GM12878 (cell line): ENCODE data around the gene TULP4. TPM values are rescaled to one million over a fixed set of nuclear protein-coding genes. Genes with fewer than 3 reads are reported as not detected.

ENCODE experiments used
- ATAC-seq: fragments of 200-7000 bp; cut with Tn5 transposase; 3 replicates; pipeline ENCODE4 v1.9.1; 2020; ENCODE audit warnings: mild to moderate bottlenecking, moderate library complexity
- BruUV-seq: library from RNA; stranded (reverse); fragments of 400-500 nt; replicated peaks from 2 replicates; lab custom pipeline; 2021; lab: Mats Ljungman, UMichigan
- CTCF ChIA-PET: fragments of 300-600 bp; sonication (Branson Sonifier 250); formaldehyde crosslinking; extraction: SDS; loops from one replicate; lab custom pipeline; 2021; ENCODE audit warnings: inconsistent platforms; lab: Yijun Ruan, JAX
- POLR2A ChIA-PET: fragments of 350-600 bp; formaldehyde crosslinking; extraction: SDS; loops from one replicate; lab custom pipeline; 2021; ENCODE audit warnings: inconsistent platforms; lab: Charles Lee
- RAD21 ChIA-PET: fragments of 300-600 bp; sonication (Branson Sonifier 250); formaldehyde crosslinking; loops from one replicate; lab custom pipeline; 2023; ENCODE audit warnings: antibody characterized with exemption; ENCODE audit not compliant: unreplicated experiment; lab: Charles Lee
- SMC1A ChIA-PET: fragments of 300-600 bp; sonication (Branson Sonifier 250); formaldehyde crosslinking; loops from one replicate; lab custom pipeline; 2023; ENCODE audit not compliant: unreplicated experiment, uncharacterized antibody; lab: Charles Lee
- DNase-seq: peaks from one replicate; pipeline ENCODE4 v3.0.0-alpha.2; 2011; ENCODE audit warnings: low read depth, low spot score
- FAIRE-seq: peaks from 3 replicates; lab custom pipeline; 2011; peaks lifted over from hg19 to GRCh38; lab: Jason Lieb, UNC
- H2AFZ ChIP-seq: 2 replicates; pipeline ENCODE4 v1.6.0; 2011; ENCODE audit warnings: low read depth, low read length, control low read depth; ENCODE audit not compliant: control insufficient read depth
- H3K27ac ChIP-seq: 2 replicates; pipeline ENCODE4 v1.5.1; 2011; ENCODE audit warnings: control low read depth; ENCODE audit not compliant: control insufficient read depth, insufficient read depth
- H3K27me3 ChIP-seq, 2 experiments: replicated peaks in 1 of 2; 2 replicates each; pipeline versions ENCODE4 v1.6.0 to v1.6.1; 2011; ENCODE audit warnings: low read length in 1 of 2; ENCODE audit not compliant: control insufficient read depth in 2 of 2, insufficient read depth in 2 of 2
- H3K36me3 ChIP-seq, 2 experiments: 2 replicates each; pipeline ENCODE4 v1.5.1; 2011; ENCODE audit warnings: low read length in 1 of 2; ENCODE audit not compliant: control insufficient read depth in 2 of 2, insufficient read depth in 2 of 2
- H3K4me1 ChIP-seq: 2 replicates; pipeline ENCODE4 v1.6.1; 2011; ENCODE audit warnings: mild to moderate bottlenecking, low read length, moderate library complexity, mixed read lengths; ENCODE audit not compliant: control insufficient read depth, insufficient read depth
- H3K4me2 ChIP-seq: 2 replicates; pipeline ENCODE4 v1.6.0; 2011; ENCODE audit warnings: control low read depth; ENCODE audit not compliant: control insufficient read depth, insufficient read depth
- H3K4me3 ChIP-seq: fragments of 200-600 bp; sonication (generic); 2 replicates; pipeline ENCODE4 v1.5.1; 2016
- H3K79me2 ChIP-seq: 2 replicates; pipeline ENCODE4 v1.6.0; 2011; ENCODE audit warnings: low read length; ENCODE audit not compliant: control insufficient read depth, insufficient read depth
- H3K9ac ChIP-seq: 2 replicates; pipeline ENCODE4 v1.8.0; 2011; ENCODE audit warnings: low read length, control low read depth, mixed read lengths; ENCODE audit not compliant: control insufficient read depth, insufficient read depth
- H3K9me3 ChIP-seq: replicated peaks from 3 replicates; pipeline ENCODE4 v1.5.1; 2011; ENCODE audit warnings: mild to moderate bottlenecking, low read length; ENCODE audit not compliant: control insufficient read depth, insufficient read depth
- H4K20me1 ChIP-seq: 2 replicates; pipeline ENCODE4 v1.6.0; 2011; ENCODE audit not compliant: control insufficient read depth, insufficient read depth
- CREM ChIP-seq: IDR thresholded peaks from 2 replicates; pipeline ENCODE4 v1.6.1; 2014; ENCODE audit warnings: antibody characterized with exemption, low read depth
- NFIC ChIP-seq: IDR thresholded peaks from 2 replicates; pipeline ENCODE4 v1.6.1; 2012; ENCODE audit warnings: low read depth, mild to moderate bottlenecking, inconsistent platforms, low read length, moderate library complexity
- PML ChIP-seq: IDR thresholded peaks from 2 replicates; pipeline ENCODE4 v1.6.1; 2012; ENCODE audit warnings: low read length, inconsistent platforms
- POLR2A ChIP-seq: IDR thresholded peaks from 2 replicates; pipeline ENCODE4 v1.6.1; 2011; ENCODE audit warnings: low read depth, mild to moderate bottlenecking, low read length
- RB1 ChIP-seq: fragments of 450-650 bp; formaldehyde crosslinking; IDR thresholded peaks from 2 replicates; pipeline ENCODE4 v1.6.1; 2017; ENCODE audit warnings: mild to moderate bottlenecking, borderline replicate concordance
- RELA ChIP-seq: fragments of 450-650 bp; IDR thresholded peaks from 2 replicates; pipeline ENCODE4 v1.8.0; 2014; ENCODE audit warnings: borderline replicate concordance; ENCODE audit not compliant: partially characterized antibody
- RUNX3 ChIP-seq: IDR thresholded peaks from 2 replicates; pipeline ENCODE4 v1.6.1; 2012; ENCODE audit warnings: low read length, inconsistent platforms
- SRF ChIP-seq, 2 experiments: IDR thresholded peaks; 2 replicates each; pipeline ENCODE4 v1.6.1; 2011; ENCODE audit warnings: low read depth in 2 of 2, low read length in 2 of 2, mild to moderate bottlenecking in 1 of 2, moderate library complexity in 1 of 2
- STAT1 ChIP-seq: fragments of 450-650 bp; conservative IDR thresholded peaks from 2 replicates; pipeline ENCODE4 v1.6.1; 2014; ENCODE audit warnings: antibody characterized with exemption, mild to moderate bottlenecking
- YY1 ChIP-seq: IDR thresholded peaks from 2 replicates; pipeline ENCODE4 v1.6.1; 2011; ENCODE audit warnings: low read depth, mild to moderate bottlenecking, low read length
- ZBED1 ChIP-seq: IDR thresholded peaks from 2 replicates; pipeline ENCODE4 v1.6.1; 2016; ENCODE audit warnings: borderline replicate concordance
- ZNF274 ChIP-seq: IDR thresholded peaks from one replicate; pipeline ENCODE4 v1.8.0; 2011; ENCODE audit not compliant: insufficient read length, insufficient read depth
- WGBS: methylation state at CpG from one replicate; pipeline ENCODE4 v1.1.6; 2016; ENCODE audit warnings: low lambda C conversion rate; ENCODE audit not compliant: insufficient replicate concordance, insufficient coverage; ENCODE audit errors: missing lambda C conversion rate; 5-methylcytosine and 5-hydroxymethylcytosine counted together
- in situ Hi-C: fragments of 300-500 bp; cut with MboI; formaldehyde crosslinking; loops from 9 replicates; pipeline ENCODE4 v1.14.3; 2018; ENCODE audit warnings: mixed read lengths
- intact Hi-C: fragments of 100-400 bp; cut with micrococcal nuclease; formaldehyde crosslinking; loops from one replicate; pipeline ENCODE4 v1.14.2; 2022; ENCODE audit not compliant: unreplicated experiment
- polyA plus RNA-seq, 11 experiments: library from polyadenylated mRNA; depleted of rRNA in 4 of 11; unstranded in 6 of 11; stranded (reverse) in 5 of 11; fragments of >200 nt; fragmentation: Nextera tagmentation in 4 of 11; fragmentation: Illumina TruSeq in 1 of 11; extraction: Ambion mirVana in 4 of 11; extraction: Trizol in 1 of 11; gene quantifications; 1 replicate in 1 of 11; 2 replicates in 10 of 11; pipeline versions ENCODE4 v1.2.1 to v1.2.3, GENCODE V29; 2011 to 2016; ENCODE audit warnings: inconsistent platforms in 2 of 11, missing spikeins in 2 of 11, low read depth in 1 of 11
- total RNA-seq, 4 experiments: library from RNA; depleted of rRNA in 3 of 4; stranded (reverse); fragments of >200 nt in 3 of 4; fragmentation: Illumina TruSeq in 1 of 4; extraction: Trizol in 1 of 4; gene quantifications; 2 replicates each; pipeline versions ENCODE4 v1.2.1 to v1.2.3, GENCODE V29; 2013 to 2021
- TF ChIP-seq, protein P1 (sequence below): IDR thresholded peaks from 2 replicates; pipeline ENCODE4 v1.6.1; 2012; ENCODE audit warnings: low read length, inconsistent platforms
- TF ChIP-seq, protein P2 (sequence below): IDR thresholded peaks from 2 replicates; pipeline ENCODE4 v1.6.1; 2011; ENCODE audit warnings: low read depth, mild to moderate bottlenecking, low read length, moderate library complexity, borderline replicate concordance; ENCODE audit errors: extremely low read depth
- TF ChIP-seq, protein P3 (sequence below): fragments of 450-650 bp; formaldehyde crosslinking; IDR thresholded peaks from 2 replicates; pipeline ENCODE4 v1.4.0; 2022; ENCODE audit warnings: mild to moderate bottlenecking, moderate library complexity

The TULP4 gene
- total and polyA plus RNA-seq, 10 of the 15 experiments (the other 5 are each of a cell fraction or from before 2014, with no cell fraction given): 0.73 to 31.8 (median 14.0) TPM

DNA sequence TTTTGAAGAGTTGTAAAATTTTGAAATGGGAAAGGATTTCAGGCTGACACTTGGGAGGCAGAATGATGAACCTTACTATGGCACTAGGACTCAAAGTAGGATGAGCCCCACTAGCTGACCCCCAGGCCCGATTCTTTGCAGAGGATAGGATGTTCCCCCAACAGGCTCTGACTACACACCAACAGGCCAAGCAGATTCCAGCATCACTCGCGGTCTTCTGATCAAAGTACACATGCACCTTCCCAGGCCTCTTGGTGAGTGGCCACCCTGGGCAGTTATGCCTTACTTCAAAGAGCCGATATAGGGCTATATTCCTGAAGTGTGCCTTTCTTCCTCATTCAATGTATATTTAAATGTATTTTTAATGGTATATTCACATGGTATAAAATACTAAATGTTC, 130.0 kb downstream of the TULP4 start:
- H3K4me3 ChIP-seq: no peak overlapping the region
- no peak for TF ChIP-seq YY1
- no peak for TF ChIP-seq RELA
- no peak for TF ChIP-seq ZNF274
- TF ChIP-seq NFIC: no peak
- no peak for TF ChIP-seq RB1
- TF ChIP-seq, protein P1, sequence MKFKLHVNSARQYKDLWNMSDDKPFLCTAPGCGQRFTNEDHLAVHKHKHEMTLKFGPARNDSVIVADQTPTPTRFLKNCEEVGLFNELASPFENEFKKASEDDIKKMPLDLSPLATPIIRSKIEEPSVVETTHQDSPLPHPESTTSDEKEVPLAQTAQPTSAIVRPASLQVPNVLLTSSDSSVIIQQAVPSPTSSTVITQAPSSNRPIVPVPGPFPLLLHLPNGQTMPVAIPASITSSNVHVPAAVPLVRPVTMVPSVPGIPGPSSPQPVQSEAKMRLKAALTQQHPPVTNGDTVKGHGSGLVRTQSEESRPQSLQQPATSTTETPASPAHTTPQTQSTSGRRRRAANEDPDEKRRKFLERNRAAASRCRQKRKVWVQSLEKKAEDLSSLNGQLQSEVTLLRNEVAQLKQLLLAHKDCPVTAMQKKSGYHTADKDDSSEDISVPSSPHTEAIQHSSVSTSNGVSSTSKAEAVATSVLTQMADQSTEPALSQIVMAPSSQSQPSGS: no peak
- no peak for TF ChIP-seq ZBED1
- no peak for TF ChIP-seq PML
- TF ChIP-seq, protein P2, sequence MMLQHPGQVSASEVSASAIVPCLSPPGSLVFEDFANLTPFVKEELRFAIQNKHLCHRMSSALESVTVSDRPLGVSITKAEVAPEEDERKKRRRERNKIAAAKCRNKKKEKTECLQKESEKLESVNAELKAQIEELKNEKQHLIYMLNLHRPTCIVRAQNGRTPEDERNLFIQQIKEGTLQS: no peak
- TF ChIP-seq, protein P3, sequence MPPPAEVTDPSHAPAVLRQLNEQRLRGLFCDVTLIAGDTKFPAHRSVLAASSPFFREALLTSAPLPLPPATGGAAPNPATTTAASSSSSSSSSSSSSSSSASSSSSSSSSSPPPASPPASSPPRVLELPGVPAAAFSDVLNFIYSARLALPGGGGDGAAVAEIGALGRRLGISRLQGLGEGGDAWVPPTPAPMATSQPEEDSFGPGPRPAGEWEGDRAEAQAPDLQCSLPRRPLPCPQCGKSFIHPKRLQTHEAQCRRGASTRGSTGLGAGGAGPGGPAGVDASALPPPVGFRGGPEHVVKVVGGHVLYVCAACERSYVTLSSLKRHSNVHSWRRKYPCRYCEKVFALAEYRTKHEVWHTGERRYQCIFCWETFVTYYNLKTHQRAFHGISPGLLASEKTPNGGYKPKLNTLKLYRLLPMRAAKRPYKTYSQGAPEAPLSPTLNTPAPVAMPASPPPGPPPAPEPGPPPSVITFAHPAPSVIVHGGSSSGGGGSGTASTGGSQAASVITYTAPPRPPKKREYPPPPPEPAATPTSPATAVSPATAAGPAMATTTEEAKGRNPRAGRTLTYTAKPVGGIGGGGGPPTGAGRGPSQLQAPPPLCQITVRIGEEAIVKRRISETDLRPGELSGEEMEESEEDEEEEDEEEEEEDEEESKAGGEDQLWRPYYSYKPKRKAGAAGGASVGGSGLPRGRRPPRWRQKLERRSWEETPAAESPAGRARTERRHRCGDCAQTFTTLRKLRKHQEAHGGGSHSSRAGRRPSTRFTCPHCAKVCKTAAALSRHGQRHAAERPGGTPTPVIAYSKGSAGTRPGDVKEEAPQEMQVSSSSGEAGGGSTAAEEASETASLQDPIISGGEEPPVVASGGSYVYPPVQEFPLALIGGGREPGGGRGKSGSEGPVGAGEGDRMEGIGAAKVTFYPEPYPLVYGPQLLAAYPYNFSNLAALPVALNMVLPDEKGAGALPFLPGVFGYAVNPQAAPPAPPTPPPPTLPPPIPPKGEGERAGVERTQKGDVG (CRISPR knock-in tag): no peak
- TF ChIP-seq SRF (IDR thresholded peaks at IDR 0.05; ENCODE audit: low read depth in 2 of 2, low read length in 2 of 2): no peak
- TF ChIP-seq CREM: no peak
- no peak for TF ChIP-seq POLR2A
- no peak for TF ChIP-seq STAT1
- TF ChIP-seq RUNX3: no peak
- ChIA-PET CTCF (interaction anchor here (1.0 to 1.2 kb wide), 2 partner anchors 12 to 221 kb away, joined by 3 to 4 read pairs; no protein-coding TSS in a partner anchor), RAD21 (no interaction called here), SMC1A (interaction anchor here (0.6 to 1.1 kb wide), 3 partner anchors 28 to 314 kb away, joined by 3 read pairs; no protein-coding TSS in a partner anchor), POLR2A (interaction anchor here (0.6 kb wide), 1 partner anchor 108 kb away, joined by 6 read pairs; no protein-coding TSS in a partner anchor)
- no peak overlapping the region for H3K27ac ChIP-seq
- no peaks in the 10 kb centered on the region for H3K9me3 ChIP-seq
- no peaks in the 10 kb centered on the region for H3K79me2 ChIP-seq
- no peak overlapping the region for H3K9ac ChIP-seq
- FAIRE-seq: no peak
- H3K4me1 ChIP-seq: peaks cover 5% of the 10 kb centered on the region
- no peak overlapping the region for H2AFZ ChIP-seq
- in situ Hi-C loops: no loop called here
- peaks cover 0 to 2% of the 10 kb centered on the region in 2 experiments; a peak in 2 of 4 replicates for H3K36me3 ChIP-seq
- BruUV-seq: no TSS peak
- WGBS: 96% methylated on average over 4 of the region's 4 CpGs
- no peak for ATAC-seq
- DNase-seq: no peak
- H4K20me1 ChIP-seq: no peaks in the 10 kb centered on the region
- H3K4me2 ChIP-seq: no peak overlapping the region
- no peaks in the 10 kb centered on the region for H3K27me3 ChIP-seq
- intact Hi-C loops: no loop called here
